K562 (cell line): ENCODE data around the gene LRP10. TPM values are rescaled to one million over a fixed set of nuclear protein-coding genes. Genes with fewer than 3 reads are reported as not detected.
A peak's percentile ranks its signal among the peaks of the same experiment; 100 is the strongest.

Experiments used
- BRF2 ChIP-seq: IDR thresholded peaks from 3 replicates; pipeline ENCODE4 v1.6.1; 2011; ENCODE audit warnings: borderline replicate concordance, mild to moderate bottlenecking; ENCODE audit not compliant: insufficient read length, insufficient read depth
- DIDO1 ChIP-seq: fragments of 450-650 bp; IDR thresholded peaks from 2 replicates; pipeline ENCODE4 v1.6.1; 2016; ENCODE audit warnings: low read depth, missing biosample characterization, missing genetic modification characterization
- HDAC3 ChIP-seq: fragments of 450-650 bp; IDR thresholded peaks from 2 replicates; pipeline ENCODE4 v1.6.1; 2018; ENCODE audit warnings: borderline replicate concordance, mild to moderate bottlenecking, moderate library complexity; ENCODE audit not compliant: partially characterized antibody
- KDM1A ChIP-seq, 2 experiments: fragments of 450-650 bp; IDR thresholded peaks; 2 replicates each; pipeline ENCODE4 v1.6.1; 2016; ENCODE audit warnings: mild to moderate bottlenecking in 2 of 2
- KDM4B ChIP-seq, 2 experiments: fragments of 450-650 bp in 1 of 2; sonication (generic) in 1 of 2; IDR thresholded peaks; 2 replicates each; pipeline ENCODE4 v1.6.1; 2016 to 2017; ENCODE audit warnings: borderline replicate concordance in 2 of 2, antibody characterized with exemption in 1 of 2, low read depth in 1 of 2, mild to moderate bottlenecking in 1 of 2
- LARP7 ChIP-seq: fragments of 450-650 bp; IDR thresholded peaks from 2 replicates; pipeline ENCODE4 v1.6.1; 2016
- LEF1 ChIP-seq: fragments of 450-650 bp; IDR thresholded peaks from 2 replicates; pipeline ENCODE4 v1.6.1; 2016; ENCODE audit warnings: mild to moderate bottlenecking
- PCBP1 ChIP-seq: fragments of 200-400 bp; formaldehyde crosslinking; IDR thresholded peaks from 2 replicates; pipeline ENCODE4 v1.6.1; 2018; ENCODE audit warnings: mild to moderate bottlenecking, low read depth, low read length; ENCODE audit not compliant: poor library complexity, severe bottlenecking
- PRPF4 ChIP-seq: fragments of 200-400 bp; formaldehyde crosslinking; IDR thresholded peaks from one replicate; pipeline ENCODE4 v1.6.1; 2017; ENCODE audit warnings: low read length, low read depth, mild to moderate bottlenecking; ENCODE audit not compliant: insufficient read depth, poor library complexity, severe bottlenecking
- REST ChIP-seq, 2 experiments: fragments of 450-650 bp; formaldehyde crosslinking in 1 of 2; IDR thresholded peaks; 2 replicates each; pipeline versions ENCODE4 v1.4.0 to v1.6.1; 2014 to 2020; ENCODE audit warnings: mild to moderate bottlenecking in 2 of 2, borderline replicate concordance in 1 of 2, low read depth in 1 of 2
- SRF ChIP-seq, 2 experiments: fragments of 250-450, 450-650 bp in 1 of 2; sonication (Bioruptor Pico) in 1 of 2; sonication (generic) in 1 of 2; formaldehyde crosslinking; IDR thresholded peaks; 2 replicates each; pipeline versions ENCODE4 v1.5.0 to v1.5.1; 2020 to 2022; ENCODE audit warnings: mild to moderate bottlenecking in 1 of 2, missing genetic modification reagents in 1 of 2
- TEAD4 ChIP-seq, 2 experiments: sonication (generic) in 1 of 2; formaldehyde crosslinking in 1 of 2; IDR thresholded peaks; 2 replicates each; pipeline versions ENCODE4 v1.6.1 to v1.8.0; 2012 to 2022; ENCODE audit warnings: borderline replicate concordance in 1 of 2, inconsistent platforms in 1 of 2, low read length in 1 of 2, mild to moderate bottlenecking in 1 of 2, missing genetic modification reagents in 1 of 2
- ZFP30 ChIP-seq: fragments of 250-450 bp; sonication (Bioruptor Pico); IDR thresholded peaks from 2 replicates; pipeline ENCODE4 v1.8.0; 2022; ENCODE audit warnings: moderate library complexity, mild to moderate bottlenecking, inconsistent platforms, borderline replicate concordance
- ZNF165 ChIP-seq: fragments of 250-450 bp; sonication (Bioruptor Pico); IDR thresholded peaks from 2 replicates; pipeline ENCODE4 v1.4.0; 2020; ENCODE audit warnings: borderline replicate concordance
- ZNF57 ChIP-seq: fragments of 450-650 bp; formaldehyde crosslinking; IDR thresholded peaks from 2 replicates; pipeline ENCODE4 v1.4.0; 2020; ENCODE audit warnings: mild to moderate bottlenecking, moderate library complexity
- polyA plus RNA-seq, 8 experiments: library from polyadenylated mRNA; depleted of rRNA in 4 of 8; stranded (reverse) in 5 of 8; unstranded in 3 of 8; fragments of >200 nt; fragmentation: Nextera tagmentation in 2 of 8; fragmentation: Illumina TruSeq in 1 of 8; extraction: Ambion mirVana in 2 of 8; extraction: Trizol in 1 of 8; gene quantifications; 2 replicates each; pipeline versions ENCODE4 v1.2.1 to v1.2.3, GENCODE V29; 2011 to 2014; ENCODE audit warnings: inconsistent platforms in 1 of 8, missing spikeins in 1 of 8
- total RNA-seq, 7 experiments: library from RNA; depleted of rRNA in 6 of 7; stranded (reverse); fragments of >200 nt in 6 of 7; fragmentation: Illumina TruSeq in 2 of 7; extraction: Trizol in 2 of 7; gene quantifications; 2 replicates each; pipeline versions ENCODE4 v1.2.1 to v1.2.3, GENCODE V29; 2011 to 2021; ENCODE audit warnings: low replicate concordance in 1 of 7

LRP10 gene
- total and polyA plus RNA-seq, 9 of the 15 experiments (the other 6 are each of a cell fraction or from before 2014, with no cell fraction given) = 1.3 to 45.5 (median 10.9) TPM

GRCh38 chr14:22918804-22919600 is 47.5 kb downstream of the LRP10 start, which contains the start of gene RBM23 (continued):
- TF ChIP-seq LARP7 (no peak), ZNF57 (CRISPR knock-in tag) (no peak), ZFP30 (CRISPR knock-in tag) (no peak), DIDO1 (0 out of 2 replicates have a peak, but pooled peaks have one; percentile 25), LEF1 (no peak), KDM1A (IDR thresholded peaks at IDR 0.05) (peak in 1 of 2 experiments; percentile 7; a peak in 1 of 4 replicates), BRF2 (no peak), REST (IDR thresholded peaks at IDR 0.05; ENCODE audit: borderline replicate concordance) (no peak), REST (CRISPR knock-in tag; IDR thresholded peaks at IDR 0.05; ENCODE audit: low read depth) (0 out of 2 replicates have a peak, but pooled peaks have one; percentile 34), TEAD4 (IDR thresholded peaks at IDR 0.05; ENCODE audit: low read length) (0 out of 2 replicates have a peak, but pooled peaks have one; percentile 12), TEAD4 (CRISPR knock-in tag; IDR thresholded peaks at IDR 0.05; ENCODE audit: borderline replicate concordance) (no peak), HDAC3 (no peak), KDM4B (IDR thresholded peaks at IDR 0.05; ENCODE audit: borderline replicate concordance in 2 of 2, low read depth in 1 of 2) (no peak), SRF (CRISPR knock-in tag; IDR thresholded peaks at IDR 0.05) (no peak; a peak in 1 of 4 replicates), PCBP1 (no peak), ZNF165 (CRISPR knock-in tag) (no peak), PRPF4 (no peak)
